ENCODE measurements around the gene PI4KA. TPM values are rescaled to one million over a fixed set of nuclear protein-coding genes. Genes with fewer than 3 reads are reported as not detected.

PI4KA gene
- total RNA-seq, 1 donor from 2014 or later: 24.1 TPM

- DNase-seq (ENCODE audit: low read depth): no peak
- TF ChIP-seq CTCF (conservative IDR thresholded peaks at IDR 0.05; ENCODE audit: low read depth, low read length): no peak
- no peak overlapping the region for H3K4me3 ChIP-seq (ENCODE audit: low read depth, low read length)
Measured at GRCh38 chr22:20875296-20875695, 16.7 kb upstream of the PI4KA start.

- no peak overlapping the region for H3K4me3 ChIP-seq (ENCODE audit: low read depth, low read length)
- DNase-seq (ENCODE audit: low read depth): no peak
- no peak for TF ChIP-seq CTCF (conservative IDR thresholded peaks at IDR 0.05; ENCODE audit: low read depth, low read length)
Measured at GRCh38 chr22:20873214-20873613, 14.6 kb upstream of the PI4KA start.

- no peak overlapping the region for H3K4me3 ChIP-seq (ENCODE audit: low read depth, low read length)
- no peak for DNase-seq (ENCODE audit: low read depth)
- TF ChIP-seq CTCF (conservative IDR thresholded peaks at IDR 0.05; ENCODE audit: low read depth, low read length): no peak
Measured at GRCh38 chr22:20869234-20869633, 10.6 kb upstream of the PI4KA start.

- no peak for TF ChIP-seq CTCF (conservative IDR thresholded peaks at IDR 0.05; ENCODE audit: low read depth, low read length)
- H3K4me3 ChIP-seq (ENCODE audit: low read depth, low read length): no peak overlapping the region
- DNase-seq (ENCODE audit: low read depth): no peak
Measured at GRCh38 chr22:20868025-20868962, 9.7 kb upstream of the PI4KA start.

GRCh38 chr22:20867179-20868024 is 8.8 kb upstream of the PI4KA start:
- no peak for DNase-seq (ENCODE audit: low read depth)
- TF ChIP-seq CTCF (conservative IDR thresholded peaks at IDR 0.05; ENCODE audit: low read depth, low read length): no peak
- no peak overlapping the region for H3K4me3 ChIP-seq (ENCODE audit: low read depth, low read length)

GRCh38 chr22:20866736-20867135 is 8.1 kb upstream of the PI4KA start:
- TF ChIP-seq CTCF (conservative IDR thresholded peaks at IDR 0.05; ENCODE audit: low read depth, low read length): no peak
- no peak overlapping the region for H3K4me3 ChIP-seq (ENCODE audit: low read depth, low read length)
- no peak for DNase-seq (ENCODE audit: low read depth)
